GM19397 (cell line): Measurements from ENCODE around the gene SLC1A7.

Experiments
- ATAC-seq: cut with Tn5 transposase; IDR thresholded peaks from one replicate; pipeline ENCODE4 v1.9.1; 2021; ENCODE audit warnings: mild to moderate bottlenecking, moderate library complexity; ENCODE audit not compliant: unreplicated experiment

SLC1A7 gene

DNA sequence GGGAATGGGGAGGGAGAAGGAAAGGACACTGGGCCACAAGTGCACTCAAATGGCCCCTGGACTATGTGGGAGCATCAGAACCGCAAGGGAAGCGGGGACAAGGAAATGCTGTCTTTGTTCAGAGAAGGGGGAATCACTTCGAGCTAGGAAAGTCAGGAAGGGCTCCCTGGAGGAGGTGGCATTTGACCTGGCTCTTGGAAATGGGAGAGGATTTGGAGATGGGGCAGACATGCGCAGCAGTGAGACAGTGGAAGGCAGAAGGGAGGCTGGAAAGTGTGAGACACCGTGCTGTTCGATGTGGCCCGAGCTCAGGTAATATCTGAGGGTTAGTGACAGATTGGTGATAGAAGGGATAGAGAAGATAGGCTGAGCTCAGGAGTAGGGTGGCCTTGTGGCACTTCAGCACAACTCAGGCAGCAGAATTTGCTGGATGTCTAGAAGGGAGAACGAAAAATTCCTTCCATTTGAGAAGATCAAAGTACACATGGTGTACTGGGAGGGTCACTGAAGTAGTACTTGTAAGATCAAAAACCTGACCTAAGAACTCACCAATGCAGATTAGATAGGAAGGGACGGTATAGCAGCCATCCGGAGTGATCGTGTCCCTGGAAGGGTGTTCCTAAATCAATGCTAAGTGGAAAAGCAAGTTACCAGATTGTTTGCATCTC is 25.4 kb downstream of the SLC1A7 start:
- ATAC-seq: no peak

DNA sequence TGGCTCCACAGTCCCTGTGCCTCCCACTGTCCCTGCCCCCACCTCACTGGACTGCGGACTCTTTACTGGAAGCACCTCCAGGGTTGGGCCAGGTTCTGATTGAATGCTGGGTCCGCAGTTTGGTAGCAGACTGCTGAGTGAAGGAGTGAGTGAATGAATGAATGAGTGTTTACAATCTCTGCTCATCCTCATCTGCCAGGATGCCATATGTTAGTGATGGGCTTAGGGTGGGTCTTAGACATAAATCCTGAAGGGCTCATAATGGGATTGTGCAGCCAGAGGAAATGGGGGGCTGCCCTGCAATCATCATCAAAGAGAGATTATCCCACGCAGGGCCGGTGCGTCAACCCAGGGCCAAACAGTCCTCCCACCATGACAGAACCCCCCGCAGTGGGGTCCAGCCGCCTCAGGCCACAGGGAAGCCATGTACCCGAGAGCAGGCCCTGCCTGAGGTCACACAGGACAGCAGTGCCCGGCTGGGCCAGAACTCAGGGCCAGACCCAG is 26.1 kb downstream of the SLC1A7 start:
- no peak for ATAC-seq

DNA sequence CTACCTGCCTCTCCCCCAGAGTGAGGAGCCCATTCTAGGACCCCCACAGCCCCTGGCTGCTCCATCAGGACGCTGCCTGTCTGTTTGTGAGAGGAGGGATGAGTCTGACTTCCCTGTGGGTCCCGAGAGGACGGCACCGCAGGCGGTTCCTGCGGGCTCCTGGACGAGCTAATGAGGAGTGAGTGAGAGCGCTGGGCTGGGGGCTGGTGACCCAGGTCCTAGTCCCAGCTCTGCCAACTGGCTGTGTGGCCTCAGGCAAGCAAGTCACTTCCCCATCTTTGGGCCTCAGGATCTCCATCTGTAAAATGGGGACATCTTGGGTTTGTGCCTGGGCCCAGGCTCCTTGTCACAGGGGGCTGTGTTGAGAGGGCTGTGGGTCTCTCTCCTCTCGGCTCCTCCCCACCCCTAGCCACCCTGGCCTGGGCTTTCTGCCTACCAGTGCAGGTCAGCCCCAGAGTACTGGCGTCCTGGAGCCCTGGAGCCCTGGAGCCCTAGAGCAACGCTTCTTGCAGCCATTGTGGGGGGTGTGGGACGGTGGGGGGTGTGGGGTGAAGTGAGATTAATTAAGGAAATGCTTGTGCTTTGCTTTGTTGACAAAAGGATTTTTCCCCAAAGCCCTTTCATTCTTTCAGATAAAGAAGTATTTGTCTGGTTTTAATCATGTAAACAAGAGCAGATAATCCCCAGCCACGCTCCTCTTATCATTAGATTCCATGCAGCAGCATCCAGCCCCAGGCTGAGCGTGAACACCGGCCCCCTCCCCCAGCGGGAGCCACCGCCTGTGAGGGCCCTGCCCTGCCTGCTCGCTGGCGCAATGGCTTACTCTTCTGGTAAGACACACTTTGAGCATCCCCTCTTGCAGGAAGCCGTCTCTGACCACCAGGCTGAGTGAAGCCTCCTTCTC is 26.8 kb downstream of the SLC1A7 start:
- ATAC-seq: no peak

DNA sequence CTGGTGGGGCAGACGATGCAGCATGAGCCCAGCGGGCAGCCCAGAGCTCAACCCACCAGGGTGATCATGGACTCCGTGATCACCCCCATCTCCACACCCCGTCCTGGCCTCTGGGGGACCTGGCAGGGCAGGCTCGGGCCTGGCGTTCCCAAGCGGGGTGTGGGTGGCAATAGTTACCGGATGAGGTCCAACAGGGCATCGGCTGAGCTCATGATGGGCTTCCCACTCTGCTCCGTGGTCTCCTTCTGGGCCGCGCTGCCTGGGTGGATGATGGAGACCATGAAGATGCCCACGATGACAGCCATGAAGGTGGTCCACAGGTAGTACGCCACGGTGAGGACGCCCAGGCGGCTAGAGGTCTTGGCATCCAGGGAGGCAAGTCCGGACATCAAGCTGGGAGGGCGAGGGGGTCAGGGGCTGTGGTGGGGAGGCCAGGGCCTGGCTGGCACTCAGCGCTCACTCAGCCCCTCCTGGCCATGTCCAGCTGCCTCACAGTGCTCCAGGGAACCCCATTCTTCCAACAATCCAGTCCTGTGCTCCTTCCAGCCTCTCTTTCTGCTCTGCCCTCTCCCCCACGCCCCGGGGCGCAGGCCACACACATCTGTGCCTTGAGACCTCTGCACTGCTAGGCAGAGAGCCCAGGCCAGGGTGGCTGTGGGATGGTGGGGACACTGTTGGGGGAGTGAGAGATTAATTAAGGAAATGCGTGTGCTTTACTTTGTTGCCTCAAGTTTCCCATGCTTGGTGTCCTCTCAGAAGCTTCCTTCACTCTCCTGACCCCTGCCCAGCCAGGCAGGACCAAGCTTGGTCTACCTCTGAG is 27.6 kb downstream of the SLC1A7 start:
- no peak for ATAC-seq

DNA sequence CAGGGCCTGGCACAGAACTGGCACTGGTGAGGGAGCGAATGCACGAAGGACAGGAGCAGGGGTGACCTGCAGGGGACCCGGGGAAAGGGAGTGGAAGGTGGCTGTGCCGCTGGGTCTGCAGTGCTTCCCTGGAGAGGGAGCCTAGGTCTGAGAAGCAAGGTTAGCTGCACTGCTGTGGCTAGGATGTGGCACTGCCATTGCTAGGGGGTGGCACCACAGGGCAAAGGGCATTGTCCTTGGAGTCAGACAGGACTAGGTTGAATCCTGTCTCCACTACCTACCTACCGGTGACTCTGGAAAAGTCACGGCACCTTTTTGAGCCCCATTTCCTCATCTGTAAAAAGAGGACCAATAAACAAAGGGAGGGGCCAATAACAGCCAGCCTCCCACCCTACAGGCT is 28.3 kb downstream of the SLC1A7 start:
- ATAC-seq: no peak

DNA sequence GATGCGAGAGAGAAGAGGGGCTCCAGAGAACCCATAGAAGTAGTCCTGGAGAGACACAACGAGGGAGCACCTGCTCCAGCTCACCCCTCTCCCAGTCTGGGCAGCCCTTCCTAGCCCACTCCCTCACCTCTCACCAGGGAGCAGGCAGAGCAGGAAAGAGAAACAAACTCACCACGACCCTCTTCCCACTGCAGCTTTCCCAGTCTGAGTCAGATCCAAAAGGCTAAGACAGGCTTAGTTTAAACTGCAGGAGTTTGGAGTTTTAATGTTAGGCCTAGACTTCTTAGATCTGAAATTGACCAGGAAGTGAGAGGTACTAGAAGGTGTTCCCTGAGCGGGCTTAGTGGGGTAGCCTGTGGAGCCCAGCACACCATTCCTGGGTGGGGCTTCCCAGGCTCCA is 29.6 kb downstream of the SLC1A7 start:
- no peak for ATAC-seq

DNA sequence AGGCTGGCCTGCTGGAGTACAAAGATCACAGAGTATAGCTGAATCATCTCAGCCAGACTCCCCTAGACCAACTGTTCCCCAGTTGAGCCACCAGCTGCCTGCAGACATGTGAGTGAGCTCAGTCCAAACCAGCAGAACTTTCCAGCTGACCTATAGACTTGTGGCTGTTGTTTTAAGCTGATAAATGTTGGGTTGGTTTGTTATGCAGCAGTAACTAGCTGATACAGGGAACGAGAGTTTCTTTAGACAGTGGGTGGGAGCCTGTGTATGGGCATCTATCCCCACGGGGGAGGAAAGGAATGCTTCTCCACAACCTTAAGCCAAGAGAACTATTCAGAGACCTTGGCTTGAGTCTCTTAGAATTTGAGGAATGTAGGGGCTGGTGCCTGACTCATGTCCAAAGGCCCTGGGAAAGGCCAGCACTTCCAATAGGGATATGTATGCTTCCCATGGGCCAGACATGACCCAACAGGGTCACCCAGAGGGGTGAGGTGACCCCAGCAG is 30.1 kb downstream of the SLC1A7 start:
- no peak for ATAC-seq

DNA sequence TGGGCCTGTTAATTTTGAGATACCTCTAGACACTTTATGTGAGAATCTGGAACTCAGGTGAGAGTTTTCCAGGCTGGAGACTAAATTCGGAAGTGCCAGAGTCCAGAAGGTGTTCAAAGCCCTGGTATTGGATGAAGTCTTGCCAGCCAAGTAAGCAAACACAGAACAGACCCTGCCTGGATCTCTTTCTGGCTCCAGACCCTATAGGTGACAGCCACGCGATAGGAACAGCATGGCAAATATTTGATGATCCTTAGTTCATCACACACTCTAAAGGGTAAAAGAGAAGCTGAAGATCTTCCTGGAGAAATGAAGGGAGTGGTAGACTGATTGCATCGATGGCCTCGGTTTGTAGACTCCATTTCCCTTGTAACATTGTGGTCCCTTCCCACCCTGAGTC is 30.7 kb downstream of the SLC1A7 start:
- ATAC-seq: no peak

DNA sequence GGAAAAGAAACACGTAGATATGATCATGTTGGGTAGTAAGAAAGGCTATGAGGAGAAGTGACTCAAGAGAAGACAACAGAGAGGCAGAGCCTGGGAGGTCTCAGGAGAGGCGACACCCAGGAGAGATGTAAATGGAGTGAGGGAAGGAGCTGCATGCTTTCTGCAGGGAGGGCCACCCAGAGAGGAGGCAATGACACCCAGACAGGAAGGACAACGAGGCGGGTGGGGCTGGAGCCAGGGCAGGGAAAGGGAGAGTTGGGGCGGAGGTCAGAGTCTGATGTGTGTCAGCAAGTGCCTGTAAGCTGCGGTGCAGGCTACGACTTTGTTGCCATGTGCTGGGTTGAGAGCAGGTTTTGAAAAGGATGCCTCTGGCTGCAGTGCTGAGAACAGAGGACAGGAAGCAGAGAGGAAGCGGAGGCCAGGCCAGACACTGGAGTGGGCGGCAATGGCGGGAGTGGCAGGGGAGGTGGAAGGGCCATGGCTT is 31.3 kb downstream of the SLC1A7 start:
- ATAC-seq: no peak

DNA sequence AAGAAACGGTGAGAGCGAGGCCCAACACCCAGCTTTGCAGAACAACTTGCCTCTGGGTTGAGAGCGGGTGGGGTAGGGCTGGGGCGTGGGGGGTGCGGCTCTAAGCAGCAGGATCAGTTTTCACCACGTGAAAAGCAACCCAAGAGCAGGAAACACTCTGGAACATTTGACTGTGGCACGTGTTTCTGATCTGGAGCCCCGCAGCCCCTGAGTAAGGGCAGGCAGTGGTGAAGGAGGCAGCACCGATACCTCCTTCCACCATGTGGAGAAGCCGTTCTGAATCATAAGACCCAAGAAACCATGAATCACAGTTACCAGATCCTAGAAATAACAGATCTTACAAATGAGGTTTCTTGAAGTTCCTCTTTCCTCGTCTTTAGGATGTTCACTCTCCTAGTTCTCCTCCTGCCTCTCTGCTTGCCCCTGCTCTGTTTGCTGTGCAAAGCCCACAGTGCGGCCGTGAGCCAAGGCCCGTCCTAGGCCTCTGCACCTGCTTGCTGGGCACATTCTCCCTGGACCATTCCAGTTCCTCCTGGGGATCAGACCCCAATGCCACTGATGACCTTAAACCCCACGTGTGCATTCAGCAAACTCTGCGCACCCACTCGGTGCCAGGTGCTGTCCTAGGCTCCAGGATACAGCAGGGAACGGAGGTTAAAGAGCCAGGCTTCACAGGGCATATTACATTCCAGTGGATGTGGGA is 31.9 kb downstream of the SLC1A7 start:
- ATAC-seq: no peak

DNA sequence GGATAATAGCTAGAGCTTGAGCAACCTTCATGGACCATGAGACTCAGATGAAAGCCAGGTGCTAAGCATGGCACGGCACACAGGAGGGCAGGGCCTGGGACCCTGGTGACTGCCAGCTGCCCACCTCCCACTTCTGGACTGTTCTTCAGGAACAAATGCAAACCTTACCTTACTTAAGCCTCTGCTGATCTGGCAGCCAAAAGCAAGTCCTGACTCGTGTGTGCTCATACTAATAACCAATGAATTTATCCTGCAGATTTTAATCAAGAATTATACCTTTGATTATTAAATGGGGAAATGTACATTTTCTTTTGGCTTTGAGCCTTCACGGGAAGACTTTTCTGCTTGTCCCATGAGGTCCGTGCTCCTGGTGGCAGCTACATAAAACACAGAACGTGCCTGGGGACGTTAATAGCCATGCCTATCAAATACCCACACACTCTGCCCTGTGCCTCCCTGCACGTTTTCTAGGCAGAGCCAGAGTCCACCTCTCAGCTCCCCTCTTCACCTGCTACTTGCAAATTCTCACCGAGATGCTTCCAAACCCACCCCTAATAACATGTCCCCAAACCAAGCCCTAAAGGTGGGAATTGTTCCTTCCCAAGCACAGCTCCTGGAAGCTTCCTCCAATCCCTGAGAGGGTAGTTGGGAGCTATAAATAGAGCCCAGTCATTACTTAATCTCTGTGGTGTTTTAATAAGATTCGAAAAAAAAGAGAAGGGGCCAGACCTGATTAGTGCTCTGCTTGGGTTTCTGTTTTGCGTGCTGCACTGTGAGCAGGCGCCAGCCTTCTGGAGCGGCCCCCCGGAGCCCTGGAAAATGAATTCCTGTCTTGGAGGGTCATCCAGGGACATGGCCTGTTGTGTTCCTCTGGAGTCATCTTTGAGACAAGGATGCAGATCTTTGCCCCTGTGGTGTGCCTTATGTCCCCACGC is 33.5 kb downstream of the SLC1A7 start:
- no peak for ATAC-seq

DNA sequence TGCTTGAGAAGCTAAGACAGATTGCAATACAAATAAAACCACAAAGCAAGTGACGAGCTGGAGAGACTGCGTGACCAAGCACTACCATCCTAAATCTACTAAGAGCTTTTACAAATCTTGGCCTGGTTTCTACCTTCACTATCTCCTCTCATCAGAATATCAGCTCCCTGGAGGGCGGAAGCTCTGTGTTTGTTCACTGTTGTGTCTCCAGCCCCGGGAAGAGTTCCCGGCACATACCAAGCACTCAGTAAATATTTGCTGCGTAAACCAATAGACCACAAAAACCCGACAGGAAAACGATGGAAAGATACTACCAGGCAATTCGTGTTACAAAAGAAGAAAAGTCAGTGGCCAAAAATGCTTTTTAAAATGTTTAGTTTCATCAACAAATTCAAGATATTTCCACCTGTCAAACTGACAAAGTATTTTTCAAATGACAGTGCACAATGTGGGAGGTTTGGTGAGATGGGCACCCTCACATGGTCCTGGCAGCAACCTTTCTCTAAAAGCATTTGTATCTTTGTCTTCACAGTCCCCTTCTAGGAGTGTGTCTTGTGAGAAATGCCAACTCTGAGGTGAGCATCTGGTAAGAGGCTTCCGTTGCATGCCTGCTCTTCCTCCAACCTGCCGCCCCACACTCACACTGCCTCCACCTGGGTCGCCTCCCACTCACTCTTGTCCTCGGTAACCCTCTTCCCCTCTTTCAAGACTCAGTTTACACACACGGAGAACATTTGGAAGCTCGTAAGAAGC is 34.7 kb downstream of the SLC1A7 start:
- no peak for ATAC-seq

DNA sequence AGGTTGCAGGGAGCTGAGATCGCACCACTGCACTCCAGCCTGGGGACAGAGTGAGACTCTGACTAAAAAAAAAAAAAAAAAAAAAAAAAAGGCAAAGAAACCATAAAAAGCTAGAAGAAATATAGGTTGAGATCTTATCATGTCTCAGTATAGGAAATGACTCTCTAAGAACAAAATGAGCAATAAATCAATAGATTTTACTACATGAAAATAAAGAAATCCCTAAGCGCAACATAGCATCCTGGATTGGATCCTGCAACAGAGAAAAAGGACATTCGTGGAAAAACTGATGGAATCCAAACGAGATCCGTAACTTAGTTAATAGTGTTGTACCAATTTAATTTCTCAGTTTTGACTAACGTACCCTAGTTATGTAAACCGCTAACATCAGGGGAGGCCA is 35.3 kb downstream of the SLC1A7 start:
- ATAC-seq: no peak

DNA sequence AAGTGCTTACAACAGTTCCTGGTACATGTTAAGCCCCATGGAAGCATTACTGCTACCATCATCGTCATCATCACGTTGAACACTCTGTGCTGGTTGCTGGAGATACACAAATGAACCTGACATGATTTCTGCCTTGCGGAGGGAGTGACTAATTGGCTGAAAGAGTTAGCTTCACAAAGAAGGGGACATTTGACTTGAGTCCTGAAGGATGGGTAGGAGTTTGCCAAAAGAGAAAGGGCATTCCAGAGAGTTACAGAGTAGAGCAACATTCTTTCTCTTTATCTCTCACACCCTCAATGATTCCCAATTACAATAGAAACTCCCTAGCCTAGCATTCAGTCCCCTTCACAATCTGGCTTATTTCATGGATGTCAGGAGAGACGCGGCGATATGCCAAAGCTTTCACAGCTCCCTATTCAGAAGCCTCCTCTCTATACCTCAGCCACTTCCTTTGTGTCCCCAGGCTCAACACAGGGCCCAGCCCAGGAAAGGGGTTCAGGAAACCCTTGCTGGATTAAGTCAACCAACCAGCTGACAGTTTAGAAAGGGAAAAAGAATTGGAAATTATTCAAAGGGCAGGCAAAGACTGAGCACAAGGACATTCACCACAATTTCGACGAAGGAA is 38.0 kb downstream of the SLC1A7 start:
- no peak for ATAC-seq

DNA sequence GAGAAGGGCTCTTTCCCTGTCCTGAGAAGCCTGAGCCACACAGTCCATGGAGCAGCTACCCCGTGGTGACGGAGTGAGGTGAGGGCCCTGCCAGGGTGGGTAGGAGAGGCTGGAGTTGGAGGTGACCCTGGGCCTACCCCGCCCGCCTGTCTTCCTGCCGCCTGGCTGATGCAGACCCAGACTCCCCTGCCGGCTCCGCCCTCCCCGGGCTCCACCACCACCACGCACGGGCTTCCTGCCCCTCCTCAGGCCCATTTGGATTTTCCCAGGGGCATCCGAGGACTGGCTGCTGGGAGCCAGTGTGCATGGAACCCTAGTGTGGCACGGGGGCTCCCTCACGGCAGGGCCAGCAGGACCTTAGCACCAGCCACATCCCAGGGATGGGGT is 47.9 kb downstream of the SLC1A7 start:
- ATAC-seq: no peak

DNA sequence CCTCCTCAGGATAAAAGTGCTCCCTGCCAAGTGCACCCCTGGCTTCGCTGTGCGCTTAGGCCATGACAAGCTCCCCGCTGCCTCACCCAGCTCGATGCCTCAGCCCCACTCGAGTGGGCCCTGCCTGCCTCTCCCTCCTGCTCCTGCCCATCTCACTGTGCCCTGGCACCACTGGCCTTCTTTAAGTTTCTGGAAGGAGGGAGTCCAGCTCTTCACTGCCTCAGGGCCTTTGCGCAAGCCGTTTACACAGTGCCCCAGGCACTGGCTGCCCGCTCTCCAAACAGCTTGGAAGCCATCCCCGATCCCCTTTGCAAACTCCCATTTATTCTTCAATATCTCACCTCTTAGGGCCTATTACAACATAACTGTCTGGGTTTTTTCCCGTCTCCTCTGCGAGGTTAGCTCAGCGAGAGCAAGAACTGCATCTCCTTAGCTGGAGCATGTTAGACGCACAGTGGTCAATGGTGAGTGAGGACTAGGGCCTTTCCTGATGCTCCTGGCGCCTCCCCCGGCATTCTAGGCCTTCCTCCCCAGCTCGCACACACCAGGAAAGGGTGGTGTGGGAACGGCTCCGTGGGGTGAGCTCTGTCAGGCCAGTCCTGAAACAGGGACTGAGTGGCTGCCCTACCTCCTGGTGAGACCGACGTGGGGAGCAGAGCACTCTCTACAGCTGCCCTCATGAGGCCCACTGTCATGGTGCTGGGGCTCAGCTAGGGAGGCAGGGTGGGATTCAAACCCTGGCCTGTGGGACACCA is 48.5 kb downstream of the SLC1A7 start:
- ATAC-seq: no peak

DNA sequence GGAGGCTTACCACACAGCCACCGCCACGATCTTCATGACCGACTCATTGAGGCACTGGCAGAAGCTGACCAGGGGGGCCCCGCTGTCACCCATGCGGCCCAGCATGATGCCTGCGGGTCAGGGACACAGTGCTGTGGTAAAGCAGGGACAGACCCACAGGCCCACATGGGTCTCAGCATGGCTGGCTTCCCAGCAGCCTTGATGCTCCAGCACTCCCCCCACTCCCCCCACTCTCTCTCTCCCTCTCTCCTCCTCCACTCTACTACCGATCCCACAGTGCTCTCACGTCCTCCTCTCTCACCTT is 49.0 kb downstream of the SLC1A7 start:
- no peak for ATAC-seq
